Limb (tissue), 2 donors: ENCODE results near the gene DSCAML1.
A peak's percentile ranks its signal among the peaks of the same experiment; 100 is the strongest.

ENCODE experiments used
- DNase-seq, 2 donors: peaks; one replicate each; pipeline ENCODE4 v3.0.0-alpha.2; 2016; ENCODE audit errors: extremely low spot score in 2 of 2

DSCAML1 gene

DNA sequence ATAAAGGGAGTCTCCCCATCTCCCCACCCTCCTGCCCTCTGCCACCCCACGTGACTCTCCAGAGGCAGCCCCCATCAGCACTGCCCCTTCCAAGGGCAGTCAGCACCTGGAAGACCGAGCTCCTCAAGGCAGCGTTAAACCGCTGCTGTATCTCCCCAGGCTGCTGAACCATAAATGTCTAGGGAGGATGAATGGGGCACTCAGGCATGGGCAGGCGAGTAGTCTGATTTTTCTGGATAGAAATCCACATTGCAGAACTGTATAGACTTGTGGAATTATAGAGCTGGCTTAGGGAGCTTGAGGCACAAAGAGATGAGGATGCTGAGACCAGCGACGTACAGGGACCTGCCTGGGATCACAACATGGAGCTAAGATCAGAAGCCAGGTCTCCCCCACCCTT, 269.7 kb downstream of the DSCAML1 start:
- DNase-seq, result no peak

DNA sequence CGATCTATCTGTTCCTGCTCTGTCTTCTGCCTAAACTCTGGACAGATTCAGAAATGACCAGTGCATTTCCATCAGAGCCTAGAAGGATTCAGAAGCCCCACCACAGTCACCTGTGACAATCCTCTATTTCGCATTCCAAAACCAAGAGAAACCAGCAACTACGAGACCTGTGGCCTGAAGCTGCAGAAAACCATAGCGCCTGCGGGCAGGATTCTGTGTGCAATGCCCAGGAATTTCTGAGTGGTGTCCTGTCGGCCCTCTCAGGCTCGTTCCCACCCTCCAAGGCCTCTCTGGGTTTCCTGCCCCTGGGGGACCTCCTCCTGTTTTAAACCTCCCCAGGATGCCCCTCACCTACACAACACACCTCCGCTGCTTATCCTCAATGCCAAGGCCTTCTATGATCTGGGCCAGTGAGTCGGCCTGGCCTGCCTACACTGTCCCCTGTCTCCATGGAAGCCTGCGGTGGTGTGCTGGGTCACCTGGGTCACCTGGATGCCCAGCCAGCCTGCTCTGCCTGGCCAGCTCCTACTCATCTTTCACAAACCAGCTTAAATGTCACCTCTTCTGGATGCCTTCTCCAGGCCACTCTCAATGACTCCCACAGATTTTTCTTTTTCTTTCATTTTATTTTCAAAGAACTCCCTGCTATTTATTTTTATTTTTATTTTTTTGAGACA, 271.0 kb downstream of the DSCAML1 start:
- no peak for DNase-seq

- no peak for DNase-seq
Measured at GRCh38 chr11:117524468-117525183, 272.4 kb downstream of the DSCAML1 start.

- DNase-seq, result no peak
Measured at GRCh38 chr11:117523680-117524079, 273.3 kb downstream of the DSCAML1 start.

DNA sequence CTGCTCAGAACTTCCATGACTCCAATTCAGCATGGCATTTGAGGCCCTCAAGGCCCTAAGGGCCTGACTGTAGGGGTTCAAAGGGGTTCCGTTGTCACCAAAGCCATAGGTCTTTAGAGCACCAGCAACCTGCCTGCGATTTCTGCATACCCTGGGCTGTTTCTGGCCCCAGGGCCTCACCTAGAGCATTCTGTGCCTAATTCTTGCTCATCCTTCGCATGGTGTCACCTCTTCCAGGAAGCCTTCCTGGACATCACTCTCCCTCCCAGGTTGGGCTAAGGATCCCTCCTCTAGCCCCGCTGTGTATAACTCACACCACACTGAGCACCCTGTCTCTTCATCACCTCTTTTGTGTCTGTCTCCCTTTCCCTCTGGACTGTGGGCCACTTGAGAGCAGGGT, 275.0 kb downstream of the DSCAML1 start:
- DNase-seq, result no peak

GRCh38 chr11:117520966-117521365, 276.1 kb downstream of the DSCAML1 start:
- DNase-seq, result no peak

GRCh38 chr11:117520201-117520600, 276.8 kb downstream of the DSCAML1 start:
- DNase-seq, result no peak

GRCh38 chr11:117519590-117519989, 277.4 kb downstream of the DSCAML1 start:
- DNase-seq, result no peak

DNA sequence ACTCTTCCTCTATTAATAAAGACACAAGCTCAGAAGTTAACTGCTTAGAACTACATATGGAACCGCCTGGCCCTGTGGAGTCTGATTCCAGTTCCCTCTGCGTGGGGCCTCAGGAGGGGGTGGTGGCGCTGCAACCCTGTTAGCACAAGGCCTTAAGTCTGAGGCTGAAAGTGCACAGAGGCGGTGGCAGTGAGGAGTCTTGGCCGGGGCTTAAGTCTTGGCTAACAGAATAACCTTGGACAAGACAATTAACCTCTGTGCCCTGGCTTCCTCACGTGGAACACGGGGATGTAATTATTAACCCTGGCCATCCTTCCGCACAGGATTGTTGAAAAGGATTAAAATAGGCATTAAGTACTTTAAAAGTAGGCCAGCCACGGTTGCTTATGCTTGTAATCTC, 277.8 kb downstream of the DSCAML1 start:
- peak; percentile 15 to 50 for DNase-seq

GRCh38 chr11:117518455-117518854, 278.6 kb downstream of the DSCAML1 start:
- DNase-seq, result no peak

GRCh38 chr11:117517097-117517496, 279.9 kb downstream of the DSCAML1 start:
- no peak for DNase-seq

GRCh38 chr11:117515892-117516787, 280.9 kb downstream of the DSCAML1 start:
- no peak for DNase-seq

DNA sequence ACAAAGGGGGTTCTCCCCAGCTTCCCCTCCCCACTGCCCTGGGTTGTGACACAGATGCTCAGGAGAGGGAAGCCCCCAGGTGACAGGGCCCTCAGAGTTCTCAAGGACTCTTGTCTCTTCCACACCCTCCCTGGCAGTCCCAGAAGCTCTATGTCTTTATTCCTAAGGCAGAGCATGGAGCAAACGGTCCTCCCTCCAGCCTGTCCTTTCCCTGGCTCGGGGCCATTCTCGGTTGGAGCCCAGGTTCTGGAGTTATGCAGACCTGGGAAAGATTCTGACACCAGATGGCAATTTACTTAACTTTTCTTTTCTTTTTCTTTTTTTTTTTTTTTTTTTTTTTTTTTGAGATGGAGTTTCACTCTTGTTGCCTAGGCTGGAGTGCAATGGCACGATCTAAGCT, 282.8 kb downstream of the DSCAML1 start:
- DNase-seq, result no peak

DNA sequence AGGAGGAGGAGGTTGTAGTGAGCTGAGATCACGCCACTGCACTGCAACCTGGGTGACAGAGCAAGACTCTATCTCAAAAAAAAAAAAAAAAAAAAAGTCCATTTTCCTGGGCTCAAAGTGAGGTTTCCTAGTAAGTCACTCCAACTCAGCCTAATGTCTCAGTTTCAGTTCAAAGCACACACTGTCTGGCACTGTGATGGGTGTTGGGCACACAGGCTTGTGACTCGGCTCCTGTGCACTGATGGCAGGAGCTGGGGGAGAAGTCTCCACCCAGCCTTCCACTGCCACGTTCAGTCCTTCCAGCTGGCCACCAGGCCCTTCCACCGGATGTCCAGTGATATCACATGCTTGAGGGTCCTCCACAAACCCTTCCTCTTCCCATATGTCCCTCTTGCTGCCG, 283.4 kb downstream of the DSCAML1 start:
- DNase-seq, result no peak

DNA sequence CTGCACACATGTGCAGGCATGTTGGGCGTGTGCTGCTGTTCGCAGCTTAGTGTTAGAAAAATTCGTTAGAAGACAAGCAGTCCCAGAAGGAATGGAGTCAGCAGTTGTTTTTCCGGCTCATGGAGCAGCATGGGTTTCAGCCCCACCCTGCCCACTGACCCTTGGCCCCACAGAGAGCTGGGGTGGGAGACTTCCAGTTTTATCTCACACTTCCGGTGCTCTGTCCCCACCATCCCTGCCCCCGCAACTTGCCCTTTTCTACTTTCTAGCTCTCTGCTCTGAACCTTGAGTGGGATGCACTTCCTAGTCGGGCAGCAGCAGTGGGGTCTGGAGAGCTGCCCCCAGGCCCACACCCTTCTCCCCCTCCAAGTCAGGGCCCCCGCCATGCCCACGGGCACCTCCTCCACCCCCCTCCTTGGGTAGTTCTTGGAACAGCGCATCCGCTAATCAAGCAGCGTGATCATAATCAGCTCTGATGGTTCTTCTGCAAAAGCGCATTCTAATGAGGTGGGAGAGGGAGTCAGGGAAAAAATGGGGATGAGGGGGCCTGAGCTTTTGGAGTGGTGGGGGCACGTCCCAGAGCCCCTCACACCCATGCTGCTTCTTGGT, 285.0 kb downstream of the DSCAML1 start:
- DNase-seq, result no peak

- DNase-seq, result no peak
Measured at GRCh38 chr11:117511483-117511930, 285.5 kb downstream of the DSCAML1 start.

- DNase-seq, result no peak
Measured at GRCh38 chr11:117510646-117511045, 286.4 kb downstream of the DSCAML1 start.

GRCh38 chr11:117509543-117509942, 287.5 kb downstream of the DSCAML1 start:
- DNase-seq, result no peak

GRCh38 chr11:117506971-117507370, 290.0 kb downstream of the DSCAML1 start:
- no peak for DNase-seq

DNA sequence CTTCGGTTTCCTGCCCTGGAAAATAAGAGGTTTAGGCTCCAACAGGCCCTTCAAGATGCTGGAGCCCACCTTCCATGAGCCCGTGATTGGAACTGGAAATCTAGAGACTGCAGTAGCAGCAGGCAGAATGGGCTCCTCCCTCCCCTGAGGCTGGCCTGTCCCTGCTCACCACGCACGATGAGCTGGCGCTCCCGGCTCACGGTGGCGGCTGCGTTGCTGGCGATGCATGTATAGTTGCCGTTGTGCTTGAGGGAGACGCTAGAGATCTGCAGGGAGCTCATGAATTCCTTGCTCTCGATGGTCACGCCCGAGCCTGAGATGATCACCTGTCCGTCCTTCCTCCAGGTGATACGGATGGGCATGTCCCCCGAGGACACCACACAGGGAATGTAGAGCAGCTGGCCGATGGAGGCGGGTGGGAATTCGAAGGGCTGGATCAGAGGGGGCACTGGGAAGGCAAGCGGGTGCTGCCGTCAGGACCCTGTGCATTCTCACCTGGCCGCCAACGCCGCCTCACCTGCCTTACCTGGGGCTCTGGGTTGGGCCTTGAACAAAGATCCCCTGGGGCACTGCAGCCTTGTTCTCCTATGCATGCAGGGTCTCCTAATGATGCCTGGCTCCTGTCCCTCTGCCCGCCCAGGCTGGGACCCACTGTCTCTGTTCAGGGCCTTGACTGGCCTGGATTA, 291.6 kb downstream of the DSCAML1 start:
- DNase-seq, result no peak

GRCh38 chr11:117502779-117503100, 294.3 kb downstream of the DSCAML1 start:
- DNase-seq, result no peak
